Activated gamma-delta T cell treated with Interleukin-2 at 50 U/mL for 16 hours (primary cell): ENCODE measurements around the gene LY6G5B.

Experiments used
- DNase-seq: peaks from one replicate; pipeline ENCODE4 v3.0.0-alpha.2; 2020

LY6G5B gene

DNA sequence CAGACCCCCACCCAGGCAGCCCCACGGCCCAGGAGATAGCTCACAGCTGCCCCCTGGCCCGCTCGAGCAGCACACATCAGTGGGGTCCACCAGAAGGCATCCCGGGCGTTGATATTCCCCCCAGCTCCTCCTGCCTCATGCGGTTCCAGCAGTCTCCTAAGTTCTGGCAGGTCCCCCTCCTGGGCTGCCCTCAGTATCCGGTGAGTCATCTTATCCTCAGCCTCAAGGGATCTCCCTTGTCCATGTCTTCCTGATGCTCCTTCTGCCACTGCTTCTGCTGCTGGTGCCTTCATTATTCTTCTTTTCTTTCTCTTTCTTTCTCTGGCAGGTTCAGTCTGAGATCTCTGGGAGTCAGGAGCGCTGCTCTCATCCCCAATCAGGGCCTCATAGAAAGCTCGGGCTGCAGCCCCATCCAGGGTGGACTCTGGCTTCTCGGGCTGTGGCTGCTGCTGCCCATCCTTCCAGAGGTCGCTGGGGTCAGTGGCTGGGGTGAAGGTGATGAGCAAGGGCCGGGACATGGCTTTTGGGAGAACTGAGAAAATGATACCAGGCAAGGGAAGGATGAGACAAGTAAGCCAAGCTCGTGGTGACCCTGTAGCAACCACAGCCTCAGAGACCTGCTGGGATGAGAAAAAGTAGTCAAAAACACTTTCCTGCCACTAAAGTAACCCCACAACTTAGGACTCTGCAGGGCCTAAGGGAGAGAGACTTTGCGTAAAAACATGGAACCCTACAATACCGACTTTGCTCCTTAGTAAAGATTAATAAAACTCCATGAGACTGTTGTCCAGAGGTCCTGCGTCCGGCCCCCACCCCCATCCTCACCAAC is 5.6 kb upstream of the LY6G5B start:
- no peak for DNase-seq

- peak; percentile 90 for DNase-seq
Observed at GRCh38 chr6:31664790-31665500, 4.8 kb upstream of the LY6G5B start, which contains the start of gene GPANK1. GPANK1 (minus strand) TSS chr6:31664997; CDS start chr6:31664478, 519 bp downstream.

GRCh38 chr6:31665501-31666336 is 4.1 kb upstream of the LY6G5B start, which contains the start of gene CSNK2B:
CSNK2B (plus strand) TSS chr6:31666080; CDS start chr6:31666832, 752 bp downstream.
- DNase-seq, result peak; percentile 98

GRCh38 chr6:31666337-31666965 is 3.3 kb upstream of the LY6G5B start:
- DNase-seq, result no peak

DNA sequence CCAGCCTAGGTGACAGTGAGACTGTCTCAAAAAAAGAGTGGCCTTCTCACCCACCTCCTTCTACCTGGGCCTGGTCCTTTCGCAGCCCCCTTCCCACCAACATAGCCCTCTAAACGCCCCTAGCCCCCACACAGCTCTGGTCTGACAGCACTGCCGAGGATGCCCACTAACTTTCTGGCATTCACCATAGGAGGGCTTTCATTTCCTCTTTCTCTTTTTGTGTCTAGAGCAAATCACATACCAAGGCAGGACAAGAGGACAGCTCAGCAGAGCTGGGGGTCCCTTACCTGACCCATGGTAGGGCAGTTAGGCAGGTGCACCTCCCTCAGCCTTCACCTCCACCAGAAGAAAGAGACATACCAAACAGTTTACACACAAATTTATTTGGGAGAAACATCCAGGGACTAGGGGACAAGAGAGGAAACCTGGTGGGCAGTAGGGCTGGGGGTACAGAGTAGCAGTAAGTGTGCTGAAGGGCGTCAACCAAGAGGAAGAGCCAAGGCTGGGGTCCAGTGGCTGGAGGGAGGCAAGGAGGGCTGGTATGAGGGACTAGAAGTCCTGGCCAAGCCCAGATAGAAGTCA is 6.6 kb downstream of the LY6G5B start:
- DNase-seq, result no peak

DNA sequence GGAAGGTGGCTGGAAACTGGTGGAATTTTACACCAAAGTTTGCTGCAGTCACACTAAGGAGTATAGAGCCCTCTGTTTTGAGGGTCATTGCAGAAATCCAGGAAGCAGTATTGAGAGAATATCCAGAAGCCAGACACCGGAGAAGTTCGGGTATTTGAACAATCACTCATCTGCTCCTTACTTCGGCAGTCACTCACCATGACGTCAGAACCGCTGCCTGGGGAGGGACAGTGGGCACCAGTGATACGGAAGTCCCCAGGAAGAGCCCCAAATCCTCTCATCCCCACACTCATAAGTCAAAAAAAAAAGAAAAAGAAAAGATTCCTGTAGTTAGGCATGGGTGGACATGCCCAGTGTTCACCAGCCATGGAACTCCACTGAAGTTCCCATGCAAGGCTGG is 7.1 kb downstream of the LY6G5B start:
- no peak for DNase-seq

- DNase-seq, result no peak
Observed at GRCh38 chr6:31677955-31678354, 8.2 kb downstream of the LY6G5B start.

DNA sequence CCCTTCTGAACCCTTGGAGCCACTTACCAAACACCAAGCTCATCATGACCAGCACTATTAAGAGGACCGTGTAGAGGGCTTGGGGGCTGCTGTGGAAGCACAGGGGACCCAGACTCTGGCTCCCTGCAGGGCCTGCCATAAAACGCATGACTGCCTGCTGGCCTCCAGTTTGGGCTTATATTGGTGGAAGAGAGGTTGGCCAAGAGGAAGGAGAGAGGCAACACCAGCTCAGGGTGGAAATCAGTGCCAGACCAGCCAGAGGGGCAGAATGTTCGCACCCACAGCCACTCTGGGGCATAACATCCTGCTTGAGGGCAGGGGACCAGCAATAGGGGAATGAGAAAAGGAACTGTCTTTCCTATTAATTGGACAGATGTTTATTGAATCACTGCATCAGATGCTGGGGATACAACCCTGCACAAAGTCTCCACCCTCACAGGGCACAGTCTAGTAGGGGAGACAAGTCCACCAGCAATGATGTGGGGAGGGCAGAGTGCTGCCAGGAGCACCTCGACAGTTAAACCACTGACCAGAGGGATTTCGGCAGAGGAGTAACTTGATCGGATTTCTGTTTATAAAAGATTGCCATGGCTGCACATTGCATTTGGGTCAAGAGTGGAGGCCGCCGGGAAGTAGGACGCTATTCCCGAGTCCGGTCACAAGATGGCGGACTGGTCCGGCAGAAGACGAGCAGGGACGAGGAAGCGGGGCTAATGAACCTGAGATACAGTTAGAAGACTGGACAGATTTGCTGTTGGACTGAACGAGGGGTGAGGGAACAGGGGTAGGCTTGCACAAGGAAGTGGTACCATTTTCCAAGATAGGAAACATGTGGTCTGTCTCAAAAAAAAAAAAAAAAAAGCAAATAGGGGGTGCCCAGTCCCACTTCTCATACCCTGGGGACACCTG is 10.7 kb downstream of the LY6G5B start, which contains the start of gene LY6G5C:
Gene LY6G5C, minus strand, starts transcription at position 842 of the 909 bp plus-strand sequence. Its CDS starts 694 bp downstream, at position 148.
- peak; percentile 68 for DNase-seq

- no peak for DNase-seq
Observed at GRCh38 chr6:31681135-31681671, 11.4 kb downstream of the LY6G5B start.

- DNase-seq, result no peak
Observed at GRCh38 chr6:31683591-31683990, 13.8 kb downstream of the LY6G5B start.

DNA sequence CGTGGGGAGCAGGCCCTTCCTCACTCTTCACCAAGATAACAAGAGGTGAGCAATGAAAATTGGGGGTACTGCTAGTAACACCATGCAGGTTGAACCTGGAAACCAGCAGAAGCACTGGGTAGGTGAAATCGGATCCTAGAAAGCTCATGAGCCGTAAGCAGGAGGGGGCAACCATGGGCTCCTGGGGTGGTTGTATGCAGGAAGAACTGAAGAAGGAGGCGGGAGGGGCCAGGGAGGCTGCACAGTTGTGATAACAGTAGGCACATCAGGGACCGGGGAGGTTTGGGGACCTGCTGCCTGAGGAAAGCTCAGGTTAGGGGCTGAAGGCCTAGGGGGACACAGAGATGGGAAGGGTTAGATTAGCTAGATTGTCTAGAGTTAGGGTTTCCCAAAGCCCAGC is 16.7 kb downstream of the LY6G5B start:
- DNase-seq, result no peak

DNA sequence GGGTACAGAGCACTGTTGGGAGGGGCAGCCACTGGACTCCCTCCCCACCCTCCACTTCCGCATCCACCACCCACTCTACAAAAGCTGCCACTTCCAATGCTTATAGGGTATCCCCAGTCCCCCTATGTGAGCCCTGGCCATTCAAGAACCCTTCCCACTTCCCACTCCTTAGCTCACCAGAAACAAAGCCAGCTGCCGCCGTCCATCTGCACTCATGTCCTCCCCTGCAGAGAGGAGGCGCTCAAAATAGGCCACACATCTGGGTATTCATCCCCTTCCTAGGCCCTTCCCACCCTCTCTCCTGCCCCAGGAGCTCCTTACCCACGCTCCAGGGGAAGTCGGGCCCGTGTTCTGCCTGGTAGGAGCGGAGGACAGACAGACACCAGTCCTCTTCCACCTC is 17.5 kb downstream of the LY6G5B start:
- DNase-seq, result no peak

DNA sequence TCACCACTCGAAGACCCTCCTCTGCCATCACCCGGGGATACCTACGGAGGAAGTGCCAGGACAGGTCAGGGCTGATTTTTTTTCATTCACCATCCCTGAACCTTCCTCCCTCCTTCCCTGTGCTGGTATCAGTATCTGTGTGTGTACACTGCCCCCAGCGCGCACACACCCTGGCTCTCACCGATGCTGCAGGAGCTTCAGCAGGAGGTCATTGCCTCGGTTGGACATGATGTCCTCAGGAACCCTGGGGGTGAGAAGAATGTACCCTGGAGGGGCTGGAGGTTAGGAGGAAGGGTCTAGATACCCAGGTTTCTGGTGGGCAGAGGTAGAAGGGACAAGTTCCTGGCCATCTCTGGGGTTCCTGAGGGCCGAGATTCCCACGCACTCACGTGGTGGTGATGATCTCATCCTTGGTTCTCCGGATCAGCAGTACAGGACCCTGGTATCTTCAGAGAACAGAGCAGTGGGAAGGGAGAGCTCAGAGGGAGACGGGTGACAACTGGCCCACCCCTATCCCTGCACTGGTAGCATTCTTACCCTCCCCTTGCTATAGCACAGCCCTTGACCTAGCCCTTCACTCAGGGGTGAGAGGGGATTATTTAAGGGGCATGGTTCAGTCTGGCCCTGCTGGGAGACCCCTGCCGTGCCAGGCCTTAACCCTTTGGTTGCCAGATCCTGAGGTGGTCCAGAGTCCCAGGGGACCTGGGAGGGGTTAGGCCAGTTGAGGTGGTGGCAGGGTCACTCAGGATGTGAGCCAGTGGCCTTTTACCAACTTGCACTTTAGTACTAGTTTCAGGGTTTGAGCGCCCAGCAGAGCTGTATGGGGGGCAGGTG is 18.3 kb downstream of the LY6G5B start:
- no peak for DNase-seq

DNA sequence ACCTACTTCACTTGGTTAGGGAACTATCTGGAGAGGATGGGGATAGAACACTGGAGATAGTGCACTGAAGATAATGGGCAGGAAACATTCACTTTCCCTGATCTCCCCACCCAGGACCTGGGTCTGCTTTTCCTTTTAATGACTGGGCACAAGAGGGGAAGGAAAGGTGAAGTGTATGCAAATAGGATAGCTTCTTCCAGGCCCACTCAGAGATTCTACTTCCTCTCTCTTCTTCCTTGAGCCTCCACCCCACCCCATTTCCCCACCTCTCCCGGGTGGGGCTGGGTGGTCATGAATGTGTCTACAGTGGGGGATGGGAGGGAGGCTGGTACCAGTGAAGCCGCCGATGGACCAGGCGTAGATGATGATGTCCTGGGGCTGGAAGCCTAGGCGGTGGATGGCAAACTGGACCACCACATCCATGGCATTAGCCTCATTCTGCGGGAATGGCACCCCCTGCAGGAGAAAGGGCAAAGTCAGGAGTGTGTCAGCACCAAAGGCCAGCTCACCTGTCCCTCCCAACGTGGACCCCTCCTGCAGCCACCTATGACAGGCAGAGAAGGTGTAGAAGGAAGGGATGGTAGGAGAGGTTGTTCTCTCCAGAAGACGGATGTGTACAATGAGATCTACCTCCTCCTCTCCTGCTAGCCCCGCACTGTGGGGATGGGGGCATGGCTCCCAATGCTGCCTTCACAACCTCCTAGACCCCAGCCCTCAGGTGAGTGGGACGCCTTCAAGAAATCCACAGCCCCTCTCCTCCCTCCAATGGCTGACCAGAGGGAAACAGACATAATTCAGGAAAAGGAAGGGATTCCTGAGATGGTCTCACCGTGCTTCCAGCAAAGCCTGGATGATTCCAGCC is 19.7 kb downstream of the LY6G5B start:
- DNase-seq, result no peak

- DNase-seq, result no peak
Observed at GRCh38 chr6:31690231-31691077, 20.7 kb downstream of the LY6G5B start.

GRCh38 chr6:31691078-31691463 is 21.3 kb downstream of the LY6G5B start:
- DNase-seq, result no peak

GRCh38 chr6:31691564-31692108 is 21.9 kb downstream of the LY6G5B start:
- DNase-seq, result no peak
